ENCODE results near the gene ZNF215.
"Not testable (repeated sequence)": the region's sequence is repeated elsewhere in the genome, so short reads cannot be mapped to it uniquely, and the experiment has no call there.

The ZNF215 gene

DNA sequence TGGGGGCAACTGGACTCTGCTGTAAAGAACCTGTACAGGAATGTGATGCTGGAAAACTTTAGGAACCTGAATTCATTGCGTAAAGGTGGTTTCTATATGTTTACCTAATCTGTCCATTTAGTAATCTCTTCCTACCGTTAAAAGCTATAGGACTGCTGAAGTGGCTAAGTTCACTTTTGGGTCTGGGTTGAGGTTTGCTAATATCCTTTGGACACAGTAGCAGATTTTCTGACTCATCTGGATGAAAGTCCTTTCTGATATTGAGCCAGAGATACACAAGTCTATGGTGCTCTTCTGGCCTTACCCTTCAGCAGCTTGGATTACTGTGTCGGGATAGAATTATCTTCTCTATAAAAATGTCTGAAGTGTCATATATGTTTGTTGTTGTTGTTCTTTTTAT, 16.9 kb downstream of the ZNF215 start:
- no peak for DNase-seq

DNA sequence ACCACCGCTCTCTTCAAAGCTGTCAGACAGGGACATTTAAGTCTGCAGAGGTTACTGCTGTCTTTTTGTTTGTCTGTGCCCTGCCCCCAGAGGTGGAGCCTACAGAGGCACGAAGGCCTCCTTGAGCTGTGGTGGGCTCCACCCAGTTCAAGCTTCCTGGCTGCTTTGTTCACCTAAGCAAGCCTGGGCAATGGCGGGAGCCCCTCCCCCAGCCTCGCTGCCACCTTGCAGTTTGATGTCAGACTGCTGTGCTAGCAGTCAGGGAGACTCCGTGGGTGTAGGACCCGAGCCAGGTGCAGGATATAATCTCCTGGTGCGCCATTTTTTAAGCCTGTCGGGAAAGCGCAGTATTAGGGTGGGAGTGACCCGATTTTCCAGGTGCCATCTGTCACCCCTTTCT, 28.0 kb downstream of the ZNF215 start:
- DNase-seq = not testable (repeated sequence)

DNA sequence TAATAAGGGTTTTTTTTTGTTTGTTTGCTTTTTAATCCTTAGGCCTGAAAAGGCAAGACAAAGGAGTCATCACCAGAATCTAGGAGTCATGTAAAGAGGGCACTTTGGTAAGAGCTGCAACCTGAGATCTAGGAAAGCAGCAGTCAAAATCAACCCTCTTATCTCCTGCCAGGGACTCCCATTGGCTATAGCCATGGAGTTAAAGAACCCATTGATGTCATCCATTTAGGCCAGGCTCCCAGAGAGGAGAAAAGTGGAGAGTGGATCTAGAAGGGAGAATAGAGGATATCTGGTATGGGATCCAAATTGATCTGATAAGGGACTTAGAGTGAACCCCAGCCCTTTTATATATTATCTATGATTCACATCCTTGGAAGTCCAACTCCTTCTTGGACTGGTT, 35.9 kb downstream of the ZNF215 start:
- no peak for DNase-seq

DNA sequence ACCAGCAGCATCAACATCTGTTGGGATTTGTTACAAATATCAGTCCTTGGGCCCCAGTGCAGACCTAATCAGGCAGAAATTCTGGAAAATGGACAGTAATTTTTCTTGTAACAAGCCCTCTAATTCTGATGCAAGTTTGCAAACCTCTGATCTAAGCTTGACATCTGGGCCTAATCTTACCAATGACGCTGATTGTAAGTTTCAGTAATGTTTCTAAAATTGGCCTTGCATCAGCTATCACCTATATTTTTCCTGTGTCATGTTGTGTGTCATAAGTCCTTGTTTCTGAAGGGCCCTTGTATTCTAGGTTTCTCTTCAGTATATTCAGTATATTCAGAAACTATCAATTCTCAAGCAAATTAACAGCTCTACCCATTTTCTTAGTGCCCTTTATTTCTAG, 36.4 kb downstream of the ZNF215 start:
- DNase-seq = no peak

DNA sequence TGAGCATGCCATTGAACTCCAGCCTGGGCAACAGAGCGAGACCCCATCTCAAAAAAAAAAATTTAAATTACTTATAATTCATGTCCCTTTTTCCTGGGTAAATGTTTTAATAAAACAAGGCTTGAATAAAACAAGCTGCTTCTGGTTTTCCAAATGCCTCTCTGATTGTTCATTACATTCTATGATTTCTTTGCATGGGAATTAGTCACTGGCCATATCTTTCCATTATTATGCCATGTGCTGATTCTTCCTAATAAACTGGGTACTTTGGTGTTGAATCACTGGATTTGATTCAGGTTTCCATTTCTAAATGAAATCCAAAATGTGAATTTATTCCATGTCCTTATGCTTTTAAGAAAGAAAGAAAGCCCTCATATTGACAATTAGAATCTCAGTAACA, 42.6 kb downstream of the ZNF215 start:
- DNase-seq = no peak

DNA sequence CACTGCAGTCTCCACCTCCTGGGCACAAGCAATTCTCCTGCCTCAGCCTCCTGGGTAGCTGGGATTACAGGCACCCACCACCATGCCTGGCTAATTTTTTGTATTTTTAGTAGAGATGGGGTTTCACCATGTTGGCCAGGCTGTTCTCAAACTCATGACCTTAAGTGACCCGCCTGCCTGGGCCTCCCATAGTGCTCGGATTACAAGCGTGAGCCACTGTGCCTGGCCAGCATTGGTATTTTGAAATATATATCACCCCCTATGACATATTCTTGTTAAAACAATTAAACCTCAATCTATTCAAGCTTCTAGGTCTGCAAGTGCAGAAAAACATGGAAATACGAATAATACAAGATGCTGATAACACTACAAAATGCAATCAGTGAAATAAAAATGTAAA, 43.6 kb downstream of the ZNF215 start:
- not testable (repeated sequence) for DNase-seq

DNA sequence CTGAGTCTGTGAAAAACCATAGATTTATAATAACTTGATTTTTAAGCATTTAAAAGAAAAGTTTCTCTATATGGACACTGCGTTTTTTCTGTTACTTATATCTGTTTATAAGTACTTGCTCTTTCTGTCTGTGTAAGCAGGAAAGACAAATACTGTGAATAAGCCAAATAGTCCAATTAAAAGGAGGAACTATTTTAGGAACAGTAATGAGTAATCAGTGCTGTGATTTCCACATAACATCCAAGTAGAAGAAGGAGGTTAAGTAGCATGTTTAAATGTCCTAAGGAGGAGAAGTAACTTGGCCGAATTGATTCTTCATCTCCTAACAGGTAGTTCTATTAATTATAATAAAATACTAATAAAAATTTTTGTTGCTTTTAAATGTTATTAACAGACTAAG, 53.1 kb downstream of the ZNF215 start:
- no peak for DNase-seq

DNA sequence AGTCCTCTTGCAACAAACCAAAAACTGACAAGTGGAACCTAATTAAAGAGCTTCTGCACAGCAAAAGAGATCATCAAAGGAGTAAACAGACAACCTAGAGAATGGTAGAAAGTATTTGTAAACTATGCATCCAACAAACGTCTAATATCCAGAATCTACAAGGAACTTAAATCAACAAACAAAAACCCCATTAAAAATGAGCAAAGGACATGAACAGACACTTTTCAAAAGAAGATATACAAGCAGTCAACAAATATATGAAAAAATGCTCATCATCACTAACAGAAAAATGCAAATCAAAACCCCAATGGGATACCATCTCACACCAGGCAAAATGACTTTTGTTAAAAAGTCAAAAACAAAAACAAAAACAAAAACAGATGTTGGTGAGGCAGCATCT, 60.3 kb downstream of the ZNF215 start:
- no peak for DNase-seq

DNA sequence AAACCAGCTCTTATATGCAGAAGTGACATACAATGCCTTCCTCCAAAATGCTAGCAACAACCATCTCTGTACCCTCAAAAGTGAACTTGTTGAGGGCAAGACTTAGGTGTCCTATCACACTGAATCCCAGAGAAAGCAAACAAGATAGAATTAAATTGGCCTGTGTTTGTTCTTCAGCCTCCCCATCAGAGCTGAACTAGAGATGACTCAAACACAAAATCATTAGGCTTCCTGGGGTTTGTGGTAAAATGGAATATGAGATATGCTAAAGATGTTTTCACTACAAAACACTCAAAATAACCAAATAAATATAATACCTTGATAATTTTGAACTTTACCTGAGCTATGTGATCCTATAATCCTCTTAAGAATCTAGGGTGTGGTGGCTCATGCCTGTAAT, 62.3 kb downstream of the ZNF215 start:
- DNase-seq = no peak

DNA sequence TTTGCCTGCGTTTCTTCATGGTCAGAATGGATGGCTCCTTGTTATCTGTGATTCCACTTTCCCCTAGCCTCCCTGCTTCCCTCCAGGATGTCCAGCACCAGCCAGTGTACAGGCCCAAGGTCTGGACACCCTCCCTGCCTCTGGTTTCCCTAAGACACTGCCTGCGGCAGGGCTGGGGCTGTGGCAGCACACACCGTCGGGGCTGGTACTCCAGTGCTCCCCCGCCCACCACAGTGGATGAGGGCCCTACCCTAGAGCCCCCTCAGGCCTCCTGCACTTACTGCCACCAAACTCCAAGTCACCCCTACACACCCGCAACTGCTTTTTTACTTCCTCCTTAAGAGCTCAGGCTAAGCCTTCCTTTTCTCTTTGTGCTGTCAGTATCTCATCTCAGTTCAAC, 65.0 kb downstream of the ZNF215 start:
- no peak for DNase-seq

DNA sequence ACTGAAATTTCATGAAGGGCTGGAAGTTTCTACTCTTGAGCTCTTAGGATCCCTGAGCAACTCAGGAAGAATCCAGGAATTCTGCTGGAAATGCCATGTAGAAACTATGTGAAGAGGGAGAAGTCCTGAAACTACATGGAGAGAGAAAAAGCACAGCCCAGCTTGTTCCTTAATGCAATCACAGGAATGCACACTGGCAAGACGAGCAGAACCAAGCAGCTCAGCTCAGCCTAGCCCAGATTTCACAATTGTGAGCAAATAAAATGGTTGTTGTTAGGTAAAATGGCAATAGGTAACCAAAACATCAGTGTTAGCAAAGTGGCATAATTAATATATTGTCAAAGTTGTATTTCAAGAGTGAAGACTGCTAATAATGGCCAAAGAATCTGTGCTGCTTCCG, 65.8 kb downstream of the ZNF215 start:
- no peak for DNase-seq

DNA sequence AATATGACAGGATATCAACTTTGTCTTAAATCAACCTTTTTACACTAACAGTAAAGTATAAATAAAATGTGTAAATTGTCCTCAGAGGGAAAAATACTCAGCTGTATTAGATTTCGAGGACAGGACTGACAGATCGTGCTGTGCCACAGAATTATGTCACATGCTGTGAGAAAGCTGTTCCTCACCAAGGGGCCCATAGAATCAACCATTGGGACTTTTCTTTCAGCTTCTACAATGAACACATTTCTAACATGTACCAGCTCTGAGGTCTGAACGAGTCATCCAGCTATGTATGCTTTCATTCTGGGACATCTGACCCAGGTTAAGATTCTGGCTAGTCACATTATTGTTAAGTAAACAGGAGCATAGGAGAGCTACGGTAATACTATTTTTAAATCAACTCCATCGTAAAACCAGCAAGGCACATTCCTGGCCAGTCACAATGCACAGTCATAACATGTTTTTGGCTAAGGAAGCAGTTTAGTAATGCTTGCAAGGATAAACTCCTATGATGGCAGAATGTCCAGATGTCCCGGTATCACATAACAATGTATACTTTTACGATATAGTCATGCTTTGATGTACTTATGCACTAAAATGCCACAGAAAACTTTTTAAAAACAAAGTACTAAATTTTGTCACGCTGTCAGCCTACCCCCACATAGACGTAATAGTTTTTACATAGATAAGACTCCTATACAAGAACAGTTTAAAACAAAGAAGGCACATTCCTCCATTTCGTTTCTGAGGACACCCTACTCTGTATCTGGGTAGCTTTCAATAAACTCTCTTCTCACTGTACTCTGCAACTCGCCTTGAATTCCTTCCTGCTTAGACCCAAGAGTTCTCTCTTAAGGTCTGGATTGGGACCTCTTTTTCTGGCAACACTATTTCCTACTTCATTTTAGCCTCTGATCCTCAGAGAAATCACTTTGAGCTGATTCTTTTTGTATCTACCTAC, 66.5 kb downstream of the ZNF215 start:
- DNase-seq = no peak

DNA sequence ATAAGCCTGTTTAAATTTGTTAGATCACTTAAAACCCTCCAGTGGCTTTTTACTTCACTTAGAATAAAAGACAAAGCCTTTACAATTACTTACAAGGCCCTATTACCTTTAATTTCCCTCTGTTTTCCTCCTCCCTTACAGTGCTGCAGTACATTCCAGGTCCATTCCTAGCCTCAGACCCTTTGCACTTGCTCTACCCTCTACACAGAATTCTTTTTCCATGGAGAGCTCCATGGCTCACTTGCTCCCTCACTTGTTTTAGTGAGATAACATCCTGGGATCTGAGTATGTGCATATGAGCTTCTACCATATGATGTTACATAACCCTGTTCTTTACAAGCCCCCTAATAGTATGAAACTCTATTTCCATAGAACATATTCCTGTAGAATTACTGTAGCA, 69.5 kb downstream of the ZNF215 start:
- no peak for DNase-seq

DNA sequence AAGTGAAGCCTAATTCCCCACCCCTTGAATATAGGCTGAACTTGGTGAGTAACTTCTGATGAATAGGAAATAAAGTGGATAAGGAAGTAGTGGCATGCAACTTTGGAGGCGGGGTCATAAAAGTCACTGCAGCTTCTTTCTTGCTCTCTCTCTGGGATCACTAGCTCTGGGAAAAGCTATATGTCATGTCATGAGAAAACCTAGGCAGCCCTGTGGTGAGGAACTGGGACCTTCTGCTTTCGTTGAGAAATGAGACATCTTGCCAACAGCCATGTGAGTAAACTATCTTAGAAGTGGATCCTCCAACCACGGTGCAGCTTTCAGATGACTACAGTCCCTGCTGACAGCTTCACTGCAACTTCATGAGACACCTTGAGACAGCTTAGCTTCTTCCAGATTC, 78.3 kb downstream of the ZNF215 start:
- no peak for DNase-seq

All from activated naive CD4-positive, alpha-beta T cell treated with anti-CD3 and anti-CD28 coated beads, Interleukin-2, amount 50 U/mL, for 16 hours (primary cell).